AG04449 (cell line): ENCODE measurements around the gene CD2.

ENCODE experiments used
- CTCF ChIA-PET: fragments of 350-600 bp; formaldehyde crosslinking; extraction: SDS; loops from one replicate; lab custom pipeline; 2021; ENCODE audit warnings: antibody characterized with exemption; lab: Yijun Ruan, JAX
- POLR2A ChIA-PET: fragments of 400-600, 350-600 bp; formaldehyde crosslinking; extraction: SDS; loops from one replicate; lab custom pipeline; 2020; ENCODE audit warnings: antibody characterized with exemption, inconsistent platforms; lab: Yijun Ruan, JAX
- DNase-seq: peaks from one replicate; pipeline ENCODE4 v3.0.0-alpha.2; 2010; ENCODE audit warnings: low read depth, low spot score
- H3K4me3 ChIP-seq: 2 replicates; pipeline ENCODE4 v1.5.1; 2011; ENCODE audit warnings: low read depth, mild to moderate bottlenecking, control low read depth, low read length
- TF ChIP-seq, protein P1 (sequence below): IDR thresholded peaks from one replicate; pipeline ENCODE4 v1.5.1; 2011; ENCODE audit warnings: mild to moderate bottlenecking, moderate library complexity, low read length, control low read depth, inconsistent platforms; ENCODE audit not compliant: insufficient read depth; ENCODE audit errors: missing control alignments

CD2 gene

DNA sequence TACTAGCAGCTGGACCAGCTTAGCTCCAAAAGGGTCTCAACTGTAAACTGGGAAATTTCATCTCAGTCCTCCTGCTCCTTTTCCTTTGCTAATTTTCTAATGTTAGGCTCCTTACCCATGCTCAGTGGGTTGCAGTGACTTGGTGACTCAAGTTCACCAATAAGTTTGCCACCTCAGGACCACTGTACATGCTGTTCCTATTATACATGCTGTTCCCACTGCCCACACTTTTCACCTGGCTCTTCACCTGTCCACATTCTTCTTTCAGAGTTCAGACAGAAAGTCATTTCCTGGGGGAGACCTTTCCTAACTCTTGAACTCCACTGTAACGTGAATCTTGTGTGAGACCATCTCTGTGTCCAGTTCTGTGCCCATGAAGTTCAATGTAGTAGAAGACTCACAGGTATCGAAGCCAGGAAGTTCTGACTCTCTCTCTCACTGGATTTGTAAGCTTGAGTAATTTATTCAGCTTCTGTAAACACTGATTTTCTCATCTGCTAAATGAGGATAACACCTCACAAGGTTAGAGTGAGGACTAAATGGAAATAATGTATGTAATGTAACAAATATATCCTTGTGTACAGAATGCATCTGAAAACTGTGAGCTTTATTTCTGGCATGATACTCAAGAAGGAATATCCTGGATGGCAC, 17.9 kb downstream of the CD2 start:
- no peak overlapping the region for H3K4me3 ChIP-seq
- ChIA-PET POLR2A (no interaction called here), CTCF (interaction anchor here (1.0 kb wide), 1 partner anchor 8 kb away, joined by 4 read pairs; no protein-coding TSS in a partner anchor)
- DNase-seq = no peak
- TF ChIP-seq, protein P1, sequence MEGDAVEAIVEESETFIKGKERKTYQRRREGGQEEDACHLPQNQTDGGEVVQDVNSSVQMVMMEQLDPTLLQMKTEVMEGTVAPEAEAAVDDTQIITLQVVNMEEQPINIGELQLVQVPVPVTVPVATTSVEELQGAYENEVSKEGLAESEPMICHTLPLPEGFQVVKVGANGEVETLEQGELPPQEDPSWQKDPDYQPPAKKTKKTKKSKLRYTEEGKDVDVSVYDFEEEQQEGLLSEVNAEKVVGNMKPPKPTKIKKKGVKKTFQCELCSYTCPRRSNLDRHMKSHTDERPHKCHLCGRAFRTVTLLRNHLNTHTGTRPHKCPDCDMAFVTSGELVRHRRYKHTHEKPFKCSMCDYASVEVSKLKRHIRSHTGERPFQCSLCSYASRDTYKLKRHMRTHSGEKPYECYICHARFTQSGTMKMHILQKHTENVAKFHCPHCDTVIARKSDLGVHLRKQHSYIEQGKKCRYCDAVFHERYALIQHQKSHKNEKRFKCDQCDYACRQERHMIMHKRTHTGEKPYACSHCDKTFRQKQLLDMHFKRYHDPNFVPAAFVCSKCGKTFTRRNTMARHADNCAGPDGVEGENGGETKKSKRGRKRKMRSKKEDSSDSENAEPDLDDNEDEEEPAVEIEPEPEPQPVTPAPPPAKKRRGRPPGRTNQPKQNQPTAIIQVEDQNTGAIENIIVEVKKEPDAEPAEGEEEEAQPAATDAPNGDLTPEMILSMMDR = no peak

DNA sequence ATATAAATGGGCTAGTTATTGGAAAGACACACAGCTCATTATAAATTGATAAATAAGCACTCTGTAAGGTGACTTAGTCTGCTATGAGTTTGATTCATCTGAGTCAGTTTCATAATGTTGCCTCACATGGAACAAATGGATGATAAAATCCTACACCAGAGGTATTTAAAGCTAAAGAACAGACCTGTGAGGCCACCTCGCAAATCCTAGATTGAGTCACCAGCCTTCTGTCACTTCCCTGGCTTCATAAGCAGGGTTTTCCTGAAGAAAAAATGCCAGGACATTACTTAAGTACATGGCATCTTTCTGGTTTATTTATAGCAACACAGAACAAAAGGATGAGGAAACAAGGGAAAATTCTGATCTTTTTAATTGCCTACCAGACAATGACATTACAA, 18.4 kb downstream of the CD2 start:
- CTCF ChIA-PET = interaction anchor here (1.0 kb wide), 1 partner anchor 9 kb away, joined by 4 read pairs; no protein-coding TSS in a partner anchor
- POLR2A ChIA-PET = no interaction called here
- no peak overlapping the region for H3K4me3 ChIP-seq
- no peak for DNase-seq
- TF ChIP-seq, protein P1 = no peak

DNA sequence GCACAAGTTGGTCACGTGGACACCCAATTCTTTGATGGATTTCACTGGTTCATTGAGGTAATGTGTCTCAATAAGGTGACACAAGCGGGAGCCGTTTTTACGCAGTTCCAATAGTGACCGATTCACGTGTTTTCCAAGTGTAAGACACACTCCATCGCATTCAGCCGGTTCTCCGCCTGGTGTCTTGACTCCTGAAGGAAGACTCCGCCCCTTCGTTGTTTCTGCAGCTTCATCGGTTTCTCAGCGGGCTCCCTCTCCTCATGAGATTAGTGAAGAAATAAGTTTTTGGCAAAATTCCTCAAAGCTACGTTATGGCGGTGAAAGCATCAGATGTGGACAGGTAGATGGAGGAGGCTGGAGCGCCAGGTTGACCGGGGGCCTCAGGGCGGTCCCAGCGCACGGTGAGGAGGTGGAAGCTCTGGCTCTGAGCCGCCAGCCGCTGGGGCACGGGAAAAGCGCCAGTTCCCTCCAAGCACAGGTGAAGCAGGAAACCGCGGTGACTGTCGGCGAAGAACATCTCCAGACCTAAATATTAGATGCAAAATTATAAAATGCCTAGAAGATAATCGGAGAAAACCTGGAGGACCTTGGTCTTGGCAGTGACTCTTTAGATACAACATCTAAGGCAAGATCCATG, 21.0 kb downstream of the CD2 start:
- ChIA-PET POLR2A (no interaction called here), CTCF (no interaction called here)
- TF ChIP-seq, protein P1 = no peak
- no peak for DNase-seq
- no peak overlapping the region for H3K4me3 ChIP-seq

DNA sequence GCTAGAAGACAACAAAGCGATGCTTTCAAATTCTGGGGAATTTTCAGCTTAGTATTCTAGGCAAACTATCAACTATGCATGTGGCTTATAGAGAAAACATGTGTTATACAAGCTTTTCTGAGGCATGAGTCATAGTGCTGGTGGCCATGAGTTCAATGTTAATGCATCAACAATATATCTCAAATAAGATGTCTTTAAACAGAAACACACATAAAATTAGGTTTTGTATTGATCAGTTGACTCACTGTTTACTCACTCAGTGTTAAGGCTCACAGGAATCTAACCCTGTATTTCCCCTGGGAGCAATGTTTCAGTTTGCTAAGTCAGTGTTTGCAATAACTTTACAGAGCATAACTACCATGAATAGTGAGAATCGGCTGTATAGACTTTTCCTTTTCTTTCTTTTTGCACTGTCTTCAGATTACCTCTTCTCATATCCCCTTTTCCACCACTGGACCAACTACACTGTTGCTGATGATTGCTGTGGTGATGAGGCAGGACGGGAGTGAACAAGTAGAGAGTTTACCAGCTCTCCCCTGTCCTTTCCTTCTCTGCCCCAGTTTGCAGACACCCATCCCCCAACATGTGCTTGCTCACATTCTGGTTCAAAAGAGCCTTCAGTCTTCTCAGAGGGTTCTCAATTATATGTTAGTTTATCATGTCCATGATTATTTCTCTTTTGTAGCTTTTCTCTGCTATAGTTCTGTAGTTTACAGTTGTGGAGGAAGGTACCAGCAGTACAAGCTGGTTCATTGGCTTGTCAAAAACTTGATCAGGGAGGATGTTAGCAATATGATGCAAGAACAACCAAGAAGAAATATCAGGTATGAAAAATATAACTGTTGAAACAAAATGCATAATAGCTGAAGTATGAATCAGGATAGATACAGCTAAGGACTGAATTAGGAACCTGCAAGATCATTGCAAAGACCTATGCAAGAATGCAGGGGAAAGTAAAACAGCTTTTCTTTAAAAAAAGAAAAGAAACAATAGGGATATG, 23.9 kb downstream of the CD2 start:
- TF ChIP-seq, protein P1 = no peak
- H3K4me3 ChIP-seq = no peak overlapping the region
- CTCF ChIA-PET = interaction anchor here (1.1 to 1.5 kb wide), 3 partner anchors 14 to 64 kb away, joined by 4 to 6 read pairs (median 5); no protein-coding TSS in a partner anchor
- peak; percentile 81 for DNase-seq
- POLR2A ChIA-PET = interaction anchor here (0.6 kb wide), 1 partner anchor 63 kb away, joined by 3 read pairs; no protein-coding TSS in a partner anchor

DNA sequence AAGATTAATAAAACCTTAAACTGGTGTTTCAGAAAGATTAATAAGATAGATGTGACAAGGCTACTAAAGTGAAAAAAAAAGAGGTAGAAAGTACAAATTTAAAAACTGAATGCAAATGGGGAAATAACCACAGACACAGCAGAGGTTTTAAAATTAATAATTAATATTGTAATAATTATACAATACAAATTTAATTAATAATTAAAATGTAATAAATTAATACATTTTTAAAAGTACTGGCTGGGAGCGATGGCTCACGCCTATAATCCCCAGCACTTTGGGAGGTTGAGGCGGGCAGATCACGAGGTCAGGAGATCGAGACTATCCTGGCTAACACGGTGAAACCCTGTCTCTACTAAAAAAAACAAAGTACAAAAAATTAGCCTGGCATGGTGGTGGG, 26.8 kb downstream of the CD2 start:
- TF ChIP-seq, protein P1 = no peak
- ChIA-PET CTCF (no interaction called here), POLR2A (no interaction called here)
- DNase-seq = no peak
- no peak overlapping the region for H3K4me3 ChIP-seq
